ENCODE measurements around the gene PDZRN3. TPM values are rescaled to one million over a fixed set of nuclear protein-coding genes. Genes with fewer than 3 reads are reported as not detected.

The PDZRN3 gene
- total RNA-seq, 1 donor, result 0.10 TPM

GRCh38 chr3:73563896-73564582, 60.7 kb downstream of the PDZRN3 start:
- H3K4me3 ChIP-seq (ENCODE audit: low read length), result no peak overlapping the region
- no peaks in the 10 kb centered on the region for H3K4me1 ChIP-seq (ENCODE audit: insufficient read depth, low read length)
- no peaks in the 10 kb centered on the region for H3K27me3 ChIP-seq (ENCODE audit: insufficient read depth, low read length)
- H3K9me3 ChIP-seq (ENCODE audit: low read depth, low read length), result no peaks in the 10 kb centered on the region

GRCh38 chr3:73561494-73561893, 63.2 kb downstream of the PDZRN3 start:
- Histone ChIP-seq H3K4me1 (ENCODE audit: insufficient read depth, low read length) (no peaks in the 10 kb centered on the region), H3K27me3 (ENCODE audit: insufficient read depth, low read length) (no peaks in the 10 kb centered on the region), H3K9me3 (ENCODE audit: low read depth, low read length) (no peaks in the 10 kb centered on the region), H3K4me3 (ENCODE audit: low read length) (no peak overlapping the region)

DNA sequence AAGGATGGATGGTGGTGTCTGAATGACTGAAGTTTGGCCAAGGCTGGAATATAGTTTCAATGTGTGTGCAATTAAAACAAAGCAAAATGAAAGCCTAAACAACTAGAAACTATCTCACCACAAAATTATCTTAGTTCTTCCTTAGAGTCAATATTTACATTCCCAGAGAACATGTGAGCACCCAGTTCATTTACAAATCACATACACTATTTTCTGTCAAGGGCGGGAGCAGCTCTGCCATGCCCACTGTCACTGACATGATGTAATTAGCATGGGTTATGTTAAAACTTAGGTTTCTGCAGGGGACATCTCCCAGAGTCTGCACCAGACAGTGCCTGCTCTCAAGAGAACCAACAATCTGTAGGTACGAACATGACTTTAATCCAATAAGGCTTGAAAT, 65.0 kb downstream of the PDZRN3 start:
- H3K27me3 ChIP-seq (ENCODE audit: insufficient read depth, low read length), result no peaks in the 10 kb centered on the region
- no peaks in the 10 kb centered on the region for H3K9me3 ChIP-seq (ENCODE audit: low read depth, low read length)
- H3K4me3 ChIP-seq (ENCODE audit: low read length), result no peak overlapping the region
- H3K4me1 ChIP-seq (ENCODE audit: insufficient read depth, low read length), result no peaks in the 10 kb centered on the region

DNA sequence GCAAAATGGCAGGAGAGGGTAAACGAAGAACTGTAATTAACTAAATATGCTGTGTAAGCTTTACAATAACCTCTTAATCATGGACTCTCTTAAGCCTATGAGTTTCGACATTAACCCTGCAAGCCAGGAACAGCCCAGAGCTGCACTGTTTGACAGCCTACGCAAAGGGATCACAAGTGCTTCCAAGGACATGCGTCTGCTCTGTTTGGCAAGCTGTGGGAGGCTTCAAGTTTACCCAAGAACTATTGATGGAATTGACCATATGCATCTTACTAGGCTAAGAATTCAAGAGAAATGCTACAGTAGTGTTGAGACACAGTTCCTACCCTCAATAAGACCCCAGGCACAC, 66.0 kb downstream of the PDZRN3 start:
- Histone ChIP-seq H3K4me1 (ENCODE audit: insufficient read depth, low read length) (no peaks in the 10 kb centered on the region), H3K27me3 (ENCODE audit: insufficient read depth, low read length) (no peaks in the 10 kb centered on the region), H3K4me3 (ENCODE audit: low read length) (no peak overlapping the region), H3K9me3 (ENCODE audit: low read depth, low read length) (no peaks in the 10 kb centered on the region)

DNA sequence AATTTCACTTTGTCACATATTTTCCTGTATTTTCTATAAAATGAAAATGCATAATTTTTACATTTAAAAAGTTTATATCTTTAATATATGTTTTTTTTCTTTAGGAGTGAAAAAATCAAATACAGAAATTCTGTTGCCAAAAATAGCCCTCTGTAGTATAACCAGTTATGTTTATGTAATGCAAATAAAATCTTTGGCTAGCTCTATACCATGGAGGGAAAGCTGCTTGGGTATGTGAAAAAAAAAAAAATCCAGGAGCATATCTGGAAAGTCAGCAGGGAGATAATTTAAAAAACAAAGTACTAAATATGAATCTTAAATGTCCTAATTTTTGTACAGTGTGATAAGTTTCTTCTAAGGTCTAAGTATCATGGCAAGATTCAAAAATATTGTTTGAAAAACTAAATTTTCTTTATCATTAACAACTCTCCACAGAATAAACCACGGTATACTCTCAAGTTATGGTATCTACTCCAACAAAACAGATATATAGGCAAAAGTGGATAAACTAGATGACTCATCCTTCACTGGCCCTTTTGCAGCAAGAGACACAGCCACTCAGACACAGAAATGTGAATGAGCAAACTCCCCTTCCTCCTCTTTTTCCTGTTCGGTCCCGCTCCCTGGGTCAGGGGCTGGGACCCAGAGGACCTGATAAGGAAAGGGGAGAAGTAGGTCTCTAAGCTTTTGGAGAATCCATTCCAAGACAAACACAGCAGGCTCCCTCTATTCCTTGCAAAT, 66.6 kb downstream of the PDZRN3 start:
- Histone ChIP-seq H3K4me3 (ENCODE audit: low read length) (no peak overlapping the region), H3K27me3 (ENCODE audit: insufficient read depth, low read length) (no peaks in the 10 kb centered on the region), H3K4me1 (ENCODE audit: insufficient read depth, low read length) (no peaks in the 10 kb centered on the region), H3K9me3 (ENCODE audit: low read depth, low read length) (no peaks in the 10 kb centered on the region)

GRCh38 chr3:73556520-73557372, 68.0 kb downstream of the PDZRN3 start:
- no peaks in the 10 kb centered on the region for H3K4me1 ChIP-seq (ENCODE audit: insufficient read depth, low read length)
- H3K27me3 ChIP-seq (ENCODE audit: insufficient read depth, low read length), result no peaks in the 10 kb centered on the region
- H3K4me3 ChIP-seq (ENCODE audit: low read length), result no peak overlapping the region
- H3K9me3 ChIP-seq (ENCODE audit: low read depth, low read length), result no peaks in the 10 kb centered on the region

- H3K9me3 ChIP-seq (ENCODE audit: low read depth, low read length), result no peaks in the 10 kb centered on the region
- no peak overlapping the region for H3K4me3 ChIP-seq (ENCODE audit: low read length)
- no peaks in the 10 kb centered on the region for H3K4me1 ChIP-seq (ENCODE audit: insufficient read depth, low read length)
- H3K27me3 ChIP-seq (ENCODE audit: insufficient read depth, low read length), result no peaks in the 10 kb centered on the region
Observed at GRCh38 chr3:73555076-73555475, 69.7 kb downstream of the PDZRN3 start.

- H3K27me3 ChIP-seq (ENCODE audit: insufficient read depth, low read length), result no peaks in the 10 kb centered on the region
- no peak overlapping the region for H3K4me3 ChIP-seq (ENCODE audit: low read length)
- no peaks in the 10 kb centered on the region for H3K4me1 ChIP-seq (ENCODE audit: insufficient read depth, low read length)
- H3K9me3 ChIP-seq (ENCODE audit: low read depth, low read length), result no peaks in the 10 kb centered on the region
Observed at GRCh38 chr3:73552700-73553099, 72.0 kb downstream of the PDZRN3 start.

GRCh38 chr3:73550032-73550431, 74.7 kb downstream of the PDZRN3 start:
- H3K4me1 ChIP-seq (ENCODE audit: insufficient read depth, low read length), result no peaks in the 10 kb centered on the region
- no peaks in the 10 kb centered on the region for H3K9me3 ChIP-seq (ENCODE audit: low read depth, low read length)
- no peak overlapping the region for H3K4me3 ChIP-seq (ENCODE audit: low read length)
- H3K27me3 ChIP-seq (ENCODE audit: insufficient read depth, low read length), result no peaks in the 10 kb centered on the region

GRCh38 chr3:73549051-73549600, 75.6 kb downstream of the PDZRN3 start:
- Histone ChIP-seq H3K4me1 (ENCODE audit: insufficient read depth, low read length) (no peaks in the 10 kb centered on the region), H3K9me3 (ENCODE audit: low read depth, low read length) (no peaks in the 10 kb centered on the region), H3K27me3 (ENCODE audit: insufficient read depth, low read length) (no peaks in the 10 kb centered on the region)

DNA sequence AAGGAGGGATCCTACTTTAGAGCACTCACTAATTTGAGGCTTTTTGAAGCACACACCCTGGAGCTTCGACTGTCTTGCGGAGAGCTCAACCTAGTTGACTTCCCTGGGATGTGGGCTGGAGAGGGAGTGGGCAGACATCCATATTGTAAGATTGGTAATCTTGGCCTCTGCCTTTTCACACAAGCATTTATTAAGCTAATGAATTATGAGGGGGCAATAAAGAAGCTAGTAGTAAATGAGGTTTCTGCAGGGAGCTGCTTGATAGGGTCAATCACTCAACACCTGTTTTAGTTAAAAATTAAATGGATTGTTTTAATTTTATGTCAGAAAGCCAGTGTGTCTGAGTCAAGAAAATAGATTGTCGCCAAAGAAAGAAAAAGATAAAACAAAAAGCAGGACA, 76.3 kb downstream of the PDZRN3 start:
- Histone ChIP-seq H3K9me3 (ENCODE audit: low read depth, low read length) (no peaks in the 10 kb centered on the region), H3K27me3 (ENCODE audit: insufficient read depth, low read length) (no peaks in the 10 kb centered on the region), H3K4me3 (ENCODE audit: low read length) (no peak overlapping the region), H3K4me1 (ENCODE audit: insufficient read depth, low read length) (no peaks in the 10 kb centered on the region)

More at GRCh38 chr3:73549051-73549600, 75.6 kb downstream of the PDZRN3 start:
- no peak overlapping the region for H3K4me3 ChIP-seq (ENCODE audit: low read length)

DNA sequence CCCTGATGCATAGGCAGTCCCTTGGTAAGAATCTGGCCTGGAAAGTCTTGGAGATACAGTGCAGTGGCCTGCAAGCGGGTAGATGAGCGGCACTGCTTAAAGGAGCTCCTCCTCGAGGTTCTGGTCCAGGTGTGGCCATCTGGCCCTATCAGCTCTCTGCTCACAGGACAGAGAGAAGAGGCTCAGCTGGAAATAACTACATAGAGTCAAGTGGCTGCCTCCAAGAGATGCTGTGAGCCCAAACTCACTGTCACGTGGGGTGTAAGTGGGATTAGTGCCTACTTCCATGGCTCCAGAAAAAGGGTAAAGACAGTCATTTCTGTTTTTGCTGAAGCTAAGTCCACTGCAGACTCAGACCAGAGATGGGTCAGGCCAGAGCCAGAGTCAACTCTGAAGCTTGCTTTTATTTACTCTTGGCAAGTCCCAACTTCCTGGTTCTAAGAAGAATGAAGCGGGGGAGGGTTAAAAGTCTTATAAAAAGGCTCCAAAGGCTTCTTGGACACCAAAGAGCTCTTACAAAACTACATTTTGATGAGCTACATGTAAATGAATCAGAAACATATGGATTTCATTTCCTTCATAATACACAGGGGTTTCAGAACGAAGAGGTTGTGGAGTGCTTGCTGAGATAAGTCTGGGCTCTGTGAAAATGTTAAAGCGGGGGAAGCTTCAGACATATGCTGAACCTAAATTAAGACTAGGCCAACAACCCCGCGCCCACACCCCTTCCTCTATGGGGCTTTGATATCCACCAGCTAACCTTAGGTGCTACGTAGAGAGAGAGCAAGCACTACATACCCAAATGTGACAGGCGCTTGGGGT, 77.1 kb downstream of the PDZRN3 start:
- Histone ChIP-seq H3K4me3 (ENCODE audit: low read length) (no peak overlapping the region), H3K9me3 (ENCODE audit: low read depth, low read length) (no peaks in the 10 kb centered on the region), H3K4me1 (ENCODE audit: insufficient read depth, low read length) (no peaks in the 10 kb centered on the region), H3K27me3 (ENCODE audit: insufficient read depth, low read length) (no peaks in the 10 kb centered on the region)

DNA sequence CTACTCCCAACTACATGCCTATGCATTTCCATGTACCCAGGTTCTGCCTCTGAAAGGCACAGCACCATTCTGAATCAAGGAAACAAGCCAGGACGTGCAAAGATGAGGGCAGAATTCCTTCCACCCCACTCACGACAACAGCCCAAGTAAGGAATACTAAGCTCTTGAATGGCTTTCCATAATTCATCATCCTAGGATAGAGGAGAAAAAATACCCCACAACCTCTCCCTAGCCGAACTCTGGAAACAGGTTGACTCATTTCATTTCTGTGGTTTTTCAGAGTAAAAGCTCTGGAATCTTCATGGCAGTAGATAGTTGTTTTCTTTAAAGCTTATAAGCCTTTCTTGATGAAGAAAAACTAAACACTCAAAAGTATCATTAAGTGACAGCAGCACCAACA, 77.8 kb downstream of the PDZRN3 start:
- Histone ChIP-seq H3K9me3 (ENCODE audit: low read depth, low read length) (no peaks in the 10 kb centered on the region), H3K4me1 (ENCODE audit: insufficient read depth, low read length) (no peaks in the 10 kb centered on the region), H3K4me3 (ENCODE audit: low read length) (no peak overlapping the region), H3K27me3 (ENCODE audit: insufficient read depth, low read length) (no peaks in the 10 kb centered on the region)

DNA sequence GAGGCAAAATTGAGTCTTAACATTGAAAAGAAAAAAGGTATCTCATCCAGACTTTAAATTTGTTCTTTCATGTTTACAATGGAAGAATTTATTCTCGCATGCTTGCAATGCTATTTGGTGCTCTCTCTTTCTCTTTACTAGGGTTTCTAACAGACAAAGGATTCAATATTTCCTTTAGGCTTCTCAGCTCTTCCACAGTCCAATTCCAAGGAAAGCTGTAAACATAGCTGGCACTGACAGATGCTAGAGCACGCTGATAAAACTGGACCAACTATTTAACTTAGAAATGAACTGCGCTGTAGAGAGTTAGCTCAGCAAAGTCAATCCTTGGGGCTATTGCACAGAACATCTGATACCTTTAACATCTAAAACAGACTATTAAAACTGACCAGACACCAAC, 81.3 kb downstream of the PDZRN3 start:
- Histone ChIP-seq H3K4me1 (ENCODE audit: insufficient read depth, low read length) (no peaks in the 10 kb centered on the region), H3K9me3 (ENCODE audit: low read depth, low read length) (no peaks in the 10 kb centered on the region), H3K27me3 (ENCODE audit: insufficient read depth, low read length) (no peaks in the 10 kb centered on the region), H3K4me3 (ENCODE audit: low read length) (no peak overlapping the region)

Measured in mononuclear cell (primary cell).